Mesendoderm (in vitro differentiated cells): ENCODE results near the gene EPHB4.

ENCODE experiments used
- DNase-seq: peaks from one replicate; pipeline ENCODE4 v3.0.0; 2013
- H2AK5ac ChIP-seq: 2 replicates; pipeline ENCODE4 v1.6.1; 2013; ENCODE audit warnings: low read length, inconsistent platforms
- H2BK120ac ChIP-seq: 2 replicates; pipeline ENCODE4 v1.6.1; 2013; ENCODE audit warnings: low read depth, mild to moderate bottlenecking, low read length, moderate library complexity, mixed read lengths
- H2BK15ac ChIP-seq: replicated peaks from 2 replicates; pipeline ENCODE4 v1.6.1; 2013; ENCODE audit warnings: low read depth, mild to moderate bottlenecking, moderate library complexity
- H2BK5ac ChIP-seq: 2 replicates; pipeline ENCODE4 v1.6.1; 2013; ENCODE audit warnings: low read length, inconsistent platforms
- H3K18ac ChIP-seq: 2 replicates; pipeline ENCODE4 v1.6.1; 2013; ENCODE audit warnings: mild to moderate bottlenecking, low read length, mixed read lengths
- H3K23ac ChIP-seq: one replicate; pipeline ENCODE4 v1.6.1; 2013; ENCODE audit warnings: low read length
- H3K27ac ChIP-seq: 2 replicates; pipeline ENCODE4 v1.5.1; 2013; ENCODE audit warnings: low read depth, mild to moderate bottlenecking, inconsistent platforms, low read length, moderate library complexity
- H3K27me3 ChIP-seq: 2 replicates; pipeline ENCODE4 v1.6.1; 2013; ENCODE audit warnings: low read length, control low read depth, mild to moderate bottlenecking, inconsistent platforms; ENCODE audit not compliant: insufficient read depth, poor library complexity
- H3K36me3 ChIP-seq: 2 replicates; pipeline ENCODE4 v1.6.1; 2013; ENCODE audit warnings: low read length, inconsistent platforms; ENCODE audit not compliant: control insufficient read depth, insufficient read depth
- H3K4ac ChIP-seq: one replicate; pipeline ENCODE4 v1.6.1; 2013; ENCODE audit warnings: low read depth, mild to moderate bottlenecking, low read length, moderate library complexity
- H3K4me1 ChIP-seq: 2 replicates; pipeline ENCODE4 v1.6.1; 2013; ENCODE audit warnings: low read depth, low read length, inconsistent platforms; ENCODE audit not compliant: control insufficient read depth
- H3K4me2 ChIP-seq: 2 replicates; pipeline ENCODE4 v1.6.1; 2013; ENCODE audit warnings: low read length
- H3K4me3 ChIP-seq: 2 replicates; pipeline ENCODE4 v1.5.1; 2013; ENCODE audit warnings: mild to moderate bottlenecking, low read length
- H3K56ac ChIP-seq: one replicate; pipeline ENCODE4 v1.6.1; 2013; ENCODE audit warnings: low read length
- H3K79me1 ChIP-seq: 2 replicates; pipeline ENCODE4 v1.6.1; 2013; ENCODE audit warnings: low read length, inconsistent platforms
- H3K79me2 ChIP-seq: 2 replicates; pipeline ENCODE4 v1.6.1; 2013; ENCODE audit warnings: mild to moderate bottlenecking, low read length; ENCODE audit not compliant: control insufficient read depth, insufficient read depth
- H3K9ac ChIP-seq: 2 replicates; pipeline ENCODE4 v1.6.1; 2013; ENCODE audit warnings: low read length, inconsistent platforms
- H4K5ac ChIP-seq: one replicate; pipeline ENCODE4 v1.6.1; 2013; ENCODE audit warnings: low read length
- H4K8ac ChIP-seq: one replicate; pipeline ENCODE4 v1.6.1; 2013; ENCODE audit warnings: low read depth, mild to moderate bottlenecking, control low read depth, low read length, moderate library complexity
- WGBS: extraction: QIAGEN DNeasy Blood & Tissue Kit; methylation state at CpG from one replicate; pipeline ENCODE4 v1.1.7; 2013; ENCODE audit warnings: low lambda C conversion rate, missing lambda C conversion rate; ENCODE audit not compliant: insufficient coverage; ENCODE audit errors: extremely low coverage; 5-methylcytosine and 5-hydroxymethylcytosine counted together

The EPHB4 gene

GRCh38 chr7:100847360-100847759 is 20.0 kb upstream of the EPHB4 start:
- no peak overlapping the region for H3K23ac ChIP-seq
- H2AK5ac ChIP-seq: no peak overlapping the region
- H3K9ac ChIP-seq: no peak overlapping the region
- H3K4me1 ChIP-seq: no peaks in the 10 kb centered on the region
- WGBS: no CpG with 5 or more reads among the region's 4 CpGs
- no peak overlapping the region for H2BK5ac ChIP-seq
- H2BK120ac ChIP-seq: no peak overlapping the region
- no peak overlapping the region for H4K5ac ChIP-seq
- H2BK15ac ChIP-seq: no peak overlapping the region
- H3K79me2 ChIP-seq: no peaks in the 10 kb centered on the region
- no peak overlapping the region for H3K27ac ChIP-seq
- H3K36me3 ChIP-seq: no peaks in the 10 kb centered on the region
- DNase-seq: no peak
- H3K4me2 ChIP-seq: no peak overlapping the region
- H3K56ac ChIP-seq: no peak overlapping the region
- no peaks in the 10 kb centered on the region for H3K79me1 ChIP-seq
- H3K18ac ChIP-seq: no peak overlapping the region
- no peak overlapping the region for H4K8ac ChIP-seq
- H3K27me3 ChIP-seq: no peaks in the 10 kb centered on the region
- H3K4ac ChIP-seq: no peak overlapping the region
- no peak overlapping the region for H3K4me3 ChIP-seq

DNA sequence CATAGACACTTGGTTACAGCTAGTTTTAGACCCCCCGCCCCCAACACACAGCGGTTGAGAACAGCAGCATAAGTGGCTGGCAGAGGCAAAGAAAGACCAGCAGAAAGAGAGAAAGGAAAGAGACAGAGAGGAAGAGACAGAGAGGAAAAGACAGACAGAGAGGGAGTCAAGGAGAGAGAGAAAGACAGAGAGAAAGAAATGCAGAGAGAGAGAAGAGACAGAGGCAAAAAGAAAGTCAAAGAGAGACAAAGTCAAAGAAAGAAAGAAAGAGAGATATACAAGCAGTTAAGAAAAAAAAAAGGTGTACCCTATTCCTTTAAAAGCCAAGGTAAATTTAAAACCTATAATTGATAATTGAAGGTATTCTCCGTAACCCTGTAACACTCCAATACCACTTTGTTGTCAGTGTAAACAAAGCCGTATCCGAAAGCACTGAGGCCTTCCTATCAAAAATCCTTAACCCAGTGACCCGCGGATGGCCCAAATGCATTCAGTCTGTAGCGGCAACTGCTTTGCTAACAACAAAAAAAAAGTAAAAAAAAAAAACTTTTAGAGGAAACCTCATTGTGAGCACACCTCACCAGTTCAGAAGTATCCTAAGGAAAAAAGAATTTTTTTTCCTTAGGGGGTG is 13.3 kb upstream of the EPHB4 start:
- WGBS: no CpG with 5 or more reads among the region's 8 CpGs

DNA sequence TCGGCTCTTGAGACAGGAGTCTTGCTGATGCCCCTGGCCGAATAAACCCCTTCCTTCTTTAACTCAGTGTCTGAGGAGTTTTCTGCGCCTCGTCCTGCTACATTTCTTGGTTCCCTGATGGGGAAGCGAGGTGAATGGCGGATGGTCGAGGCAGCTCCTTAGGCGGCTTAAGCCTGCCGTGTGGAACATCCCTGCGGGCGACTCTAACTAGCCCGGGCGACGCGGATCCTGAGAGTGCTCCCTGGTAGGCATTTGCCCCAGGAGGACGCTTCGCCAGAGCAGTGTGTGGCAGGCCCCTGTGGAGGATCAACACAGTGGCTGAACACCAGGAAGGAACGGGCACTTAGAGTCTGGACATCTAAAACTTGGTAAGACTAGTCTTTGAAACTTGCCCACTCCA is 12.0 kb upstream of the EPHB4 start:
- H3K27ac ChIP-seq: no peak overlapping the region
- no peak overlapping the region for H2BK15ac ChIP-seq
- H3K36me3 ChIP-seq: no peaks in the 10 kb centered on the region
- no peaks in the 10 kb centered on the region for H3K79me2 ChIP-seq
- H2AK5ac ChIP-seq: no peak overlapping the region
- no peak overlapping the region for H3K18ac ChIP-seq
- DNase-seq: no peak
- no peaks in the 10 kb centered on the region for H3K27me3 ChIP-seq
- H3K56ac ChIP-seq: peak overlapping the region; percentile 34
- H3K4ac ChIP-seq: no peak overlapping the region
- no peak overlapping the region for H3K4me2 ChIP-seq
- WGBS: no CpG with 5 or more reads among the region's 18 CpGs
- H4K5ac ChIP-seq: no peak overlapping the region
- H3K4me3 ChIP-seq: no peak overlapping the region
- H3K79me1 ChIP-seq: no peaks in the 10 kb centered on the region
- H2BK120ac ChIP-seq: no peak overlapping the region
- no peak overlapping the region for H2BK5ac ChIP-seq
- H4K8ac ChIP-seq: no peak overlapping the region
- H3K4me1 ChIP-seq: peaks cover 6% of the 10 kb centered on the region
- H3K23ac ChIP-seq: no peak overlapping the region
- H3K9ac ChIP-seq: no peak overlapping the region

More for the DNA sequence above, 13.3 kb upstream of the EPHB4 start:
- Histone ChIP-seq H3K79me1 (no peaks in the 10 kb centered on the region), H4K8ac (no peak overlapping the region), H2BK5ac (no peak overlapping the region), H3K4ac (no peak overlapping the region), H3K4me2 (no peak overlapping the region), H3K27ac (no peak overlapping the region), H3K79me2 (no peaks in the 10 kb centered on the region), H2AK5ac (no peak overlapping the region), H3K18ac (no peak overlapping the region), H3K27me3 (no peaks in the 10 kb centered on the region), H4K5ac (no peak overlapping the region), H3K23ac (no peak overlapping the region), H3K9ac (no peak overlapping the region), H3K4me3 (no peak overlapping the region), H3K56ac (peak overlapping the region; percentile 44), H2BK15ac (no peak overlapping the region), H3K36me3 (no peaks in the 10 kb centered on the region), H3K4me1 (peaks cover 6% of the 10 kb centered on the region), H2BK120ac (no peak overlapping the region)
- DNase-seq: peak; percentile 37

DNA sequence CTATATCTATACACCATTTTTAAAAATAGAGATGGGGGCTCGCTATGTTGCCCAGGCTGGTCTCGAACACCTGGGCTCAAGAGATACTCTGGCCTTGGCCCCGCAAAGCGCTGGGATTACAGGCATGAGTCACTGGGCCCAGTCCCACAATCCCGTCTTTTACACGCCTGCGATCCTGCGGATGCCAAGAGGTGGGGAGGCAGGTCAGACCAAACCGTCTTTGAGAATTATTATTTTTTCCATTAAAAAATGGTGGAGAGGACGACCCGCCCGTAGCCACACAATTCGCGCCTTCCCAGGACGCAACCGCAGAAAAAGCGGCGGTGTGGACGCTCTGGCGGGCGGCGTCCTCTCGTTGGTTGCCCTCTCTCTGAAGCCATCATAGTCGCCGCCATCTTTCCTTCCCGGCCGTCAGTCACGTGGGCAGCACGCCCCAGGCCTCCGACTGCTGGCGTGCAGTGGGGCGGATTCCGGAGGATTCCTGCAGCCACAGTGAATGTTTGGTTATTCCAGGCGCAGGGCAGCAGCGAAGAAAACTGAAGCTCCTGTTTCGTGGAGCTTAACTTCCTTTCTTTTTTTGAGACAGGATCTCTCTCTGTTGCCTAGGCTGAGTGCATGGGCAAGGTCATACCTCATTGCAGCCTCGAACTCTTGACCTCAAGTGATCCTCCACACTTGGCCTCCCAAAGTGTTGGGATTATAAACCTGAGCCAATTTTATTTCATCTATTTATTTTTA is 9.9 kb upstream of the EPHB4 start:
- Histone ChIP-seq H2BK120ac (peak overlapping the region; percentile 63), H2BK5ac (peak overlapping the region; percentile 97), H2BK15ac (no peak overlapping the region), H3K4me2 (peak overlapping the region; percentile 86), H3K27me3 (no peaks in the 10 kb centered on the region), H4K8ac (no peak overlapping the region), H3K27ac (peak overlapping the region; percentile 99), H3K56ac (peak overlapping the region; percentile 99), H3K23ac (no peak overlapping the region), H3K4me3 (peak overlapping the region; percentile 38), H3K4me1 (peaks cover 6% of the 10 kb centered on the region), H2AK5ac (no peak overlapping the region), H3K4ac (peak overlapping the region; percentile 92), H3K9ac (peak overlapping the region; percentile 97), H4K5ac (peak overlapping the region; percentile 56), H3K79me2 (no peaks in the 10 kb centered on the region), H3K36me3 (no peaks in the 10 kb centered on the region), H3K18ac (peak overlapping the region; percentile 93), H3K79me1 (peaks cover 2% of the 10 kb centered on the region)
- peak; percentile 98 for DNase-seq
- no CpG with 5 or more reads among the region's 37 CpGs for WGBS

- H4K5ac ChIP-seq: no peak overlapping the region
- H3K27me3 ChIP-seq: no peaks in the 10 kb centered on the region
- peak overlapping the region; percentile 86 for H3K4me2 ChIP-seq
- H2AK5ac ChIP-seq: no peak overlapping the region
- no peak overlapping the region for H3K23ac ChIP-seq
- no peak for DNase-seq
- WGBS: no CpG with 5 or more reads among the region's 6 CpGs
- H3K36me3 ChIP-seq: no peaks in the 10 kb centered on the region
- peak overlapping the region; percentile 97 for H3K9ac ChIP-seq
- H3K18ac ChIP-seq: peak overlapping the region; percentile 93
- peak overlapping the region; percentile 92 for H3K4ac ChIP-seq
- H3K27ac ChIP-seq: peak overlapping the region; percentile 99
- peaks cover 6% of the 10 kb centered on the region for H3K4me1 ChIP-seq
- H3K4me3 ChIP-seq: no peak overlapping the region
- H2BK15ac ChIP-seq: no peak overlapping the region
- H2BK5ac ChIP-seq: peak overlapping the region; percentile 97
- H2BK120ac ChIP-seq: peak overlapping the region; percentile 63
- no peak overlapping the region for H4K8ac ChIP-seq
- H3K56ac ChIP-seq: peak overlapping the region; percentile 99
- no peaks in the 10 kb centered on the region for H3K79me2 ChIP-seq
- peaks cover 2% of the 10 kb centered on the region for H3K79me1 ChIP-seq
Measured at GRCh38 chr7:100836812-100837098, 9.4 kb upstream of the EPHB4 start.
